Measurements from ENCODE around the gene RBP7. TPM values are rescaled to one million over a fixed set of nuclear protein-coding genes. Genes with fewer than 3 reads are reported as not detected.

RBP7 gene
- polyA plus RNA-seq, 1 of the 3 experiments (the other 2 are of a cell fraction): 2.5 TPM

DNA sequence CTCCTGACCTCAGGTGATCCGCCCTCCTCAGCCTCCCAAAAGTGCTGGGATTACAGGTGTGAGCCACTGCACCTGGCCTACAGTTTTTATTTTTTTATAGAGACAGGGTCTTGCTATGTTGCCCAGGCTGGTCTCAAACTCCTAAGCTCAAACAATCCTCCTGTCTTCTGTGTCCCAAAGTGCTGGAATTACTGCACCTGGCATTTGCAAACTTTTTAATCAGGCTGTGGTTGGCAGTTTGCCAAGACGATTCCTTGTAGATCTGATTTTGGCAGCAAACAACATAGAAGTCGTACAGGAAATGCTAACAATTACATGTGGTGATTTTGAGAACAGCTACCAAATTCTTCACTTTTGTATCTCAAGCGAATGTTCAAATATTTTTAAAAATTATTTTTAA is 10.1 kb downstream of the RBP7 start:
- Histone ChIP-seq H3K27ac (ENCODE audit: low read depth in 2 of 2, low read length in 1 of 2) (no peak overlapping the region), H3F3A (replicated peaks; ENCODE audit: insufficient read depth) (no peaks in the 10 kb centered on the region), H3K9ac (no peak overlapping the region), H3K79me2 (ENCODE audit: insufficient read depth) (no peaks in the 10 kb centered on the region), H3K27me3 (ENCODE audit: insufficient read depth) (no peaks in the 10 kb centered on the region), H3K4me1 (ENCODE audit: control insufficient read depth in 1 of 2, insufficient read depth in 2 of 2, low read depth in 1 of 2, low read length in 1 of 2) (no peaks in the 10 kb centered on the region), H3K4me3 (ENCODE audit: low read depth in 2 of 2, low read length in 1 of 2) (no peak overlapping the region), H2AFZ (ENCODE audit: low read depth) (no peak overlapping the region), H3K9me3 (no peaks in the 10 kb centered on the region), H3K9me2 (no peaks in the 10 kb centered on the region), H3K4me2 (no peak overlapping the region), H3K36me3 (replicated peaks in 1 of 2; ENCODE audit: control insufficient read depth in 1 of 2, insufficient read depth in 2 of 2, low read length in 1 of 2) (no peaks in the 10 kb centered on the region), H4K20me1 (ENCODE audit: insufficient read depth) (no peaks in the 10 kb centered on the region)
- no peak for DNase-seq
- 39% methylated on average over 4 of the region's 4 CpGs for WGBS (ENCODE audit: low lambda C conversion rate)
- ChIA-PET CTCF (interaction anchor here (1.4 kb wide), 1 partner anchor 56 kb away, joined by 5 read pairs; no protein-coding TSS in a partner anchor), POLR2A (no interaction called here)
- TF ChIP-seq SMC3 (IDR thresholded peaks at IDR 0.05; ENCODE audit: low read depth, low read length): no peak
- peak; percentile 41 for TF ChIP-seq NFIC (IDR thresholded peaks at IDR 0.05; ENCODE audit: borderline replicate concordance)
- TF ChIP-seq JUND (IDR thresholded peaks at IDR 0.05): no peak

DNA sequence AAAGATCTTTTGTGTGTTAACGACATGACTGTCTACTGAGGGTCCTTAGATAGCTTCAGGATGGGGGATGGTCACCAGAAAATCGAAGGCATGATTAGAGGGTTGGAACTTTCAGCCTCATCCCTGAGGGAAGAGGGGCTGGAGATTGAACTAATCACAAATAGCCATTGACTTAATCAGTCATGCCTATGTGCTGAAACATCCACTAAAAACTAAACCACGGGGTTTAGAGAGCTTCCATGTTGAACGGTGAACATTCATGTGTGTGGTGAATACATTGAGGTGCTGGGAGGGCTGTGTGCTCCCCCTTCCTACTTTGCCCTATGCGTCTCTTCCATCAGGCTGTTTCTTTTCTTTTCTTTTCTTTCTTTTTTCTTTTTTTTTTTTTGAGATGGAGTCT is 17.0 kb downstream of the RBP7 start:
- no peak overlapping the region for H3K4me2 ChIP-seq
- H2AFZ ChIP-seq (ENCODE audit: low read depth): no peak overlapping the region
- no peaks in the 10 kb centered on the region for H4K20me1 ChIP-seq (ENCODE audit: insufficient read depth)
- H3K4me1 ChIP-seq (ENCODE audit: control insufficient read depth in 1 of 2, insufficient read depth in 2 of 2, low read depth in 1 of 2, low read length in 1 of 2): peaks cover 0 to 5% of the 10 kb centered on the region in 2 experiments; a peak in 1 of 4 replicates
- no peaks in the 10 kb centered on the region for H3K36me3 ChIP-seq (replicated peaks in 1 of 2; ENCODE audit: control insufficient read depth in 1 of 2, insufficient read depth in 2 of 2, low read length in 1 of 2)
- H3K9me3 ChIP-seq: no peaks in the 10 kb centered on the region
- H3K4me3 ChIP-seq (ENCODE audit: low read depth in 2 of 2, low read length in 1 of 2): no peak overlapping the region
- no peaks in the 10 kb centered on the region for H3K27me3 ChIP-seq (ENCODE audit: insufficient read depth)
- ChIA-PET POLR2A (no interaction called here), CTCF (no interaction called here)
- H3K79me2 ChIP-seq (ENCODE audit: insufficient read depth): no peaks in the 10 kb centered on the region
- DNase-seq: no peak
- H3F3A ChIP-seq (replicated peaks; ENCODE audit: insufficient read depth): no peaks in the 10 kb centered on the region
- no peak overlapping the region for H3K9ac ChIP-seq
- H3K9me2 ChIP-seq: no peaks in the 10 kb centered on the region
- 71% methylated on average over 5 of the region's 5 CpGs for WGBS (ENCODE audit: low lambda C conversion rate)
- TF ChIP-seq, protein P1, sequence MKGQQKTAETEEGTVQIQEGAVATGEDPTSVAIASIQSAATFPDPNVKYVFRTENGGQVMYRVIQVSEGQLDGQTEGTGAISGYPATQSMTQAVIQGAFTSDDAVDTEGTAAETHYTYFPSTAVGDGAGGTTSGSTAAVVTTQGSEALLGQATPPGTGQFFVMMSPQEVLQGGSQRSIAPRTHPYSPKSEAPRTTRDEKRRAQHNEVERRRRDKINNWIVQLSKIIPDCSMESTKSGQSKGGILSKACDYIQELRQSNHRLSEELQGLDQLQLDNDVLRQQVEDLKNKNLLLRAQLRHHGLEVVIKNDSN (IDR thresholded peaks at IDR 0.05; ENCODE audit: borderline replicate concordance, low read depth): no peak
- TF ChIP-seq REST (IDR thresholded peaks at IDR 0.05; ENCODE audit: low read depth, low read length): no peak
- TF ChIP-seq EZH2phosphoT487 (IDR thresholded peaks at IDR 0.05; ENCODE audit: borderline replicate concordance, low read depth): no peak
- TF ChIP-seq GABPA (IDR thresholded peaks at IDR 0.05; ENCODE audit: low read depth): no peak
- TF ChIP-seq POLR2AphosphoS5 (IDR thresholded peaks at IDR 0.05; ENCODE audit: low read depth, low read length): no peak
- TF ChIP-seq MAX (IDR thresholded peaks at IDR 0.05; ENCODE audit: low read depth): no peak
- TF ChIP-seq FOSL2 (IDR thresholded peaks at IDR 0.05; ENCODE audit: borderline replicate concordance, low read depth): no peak
- TF ChIP-seq YY1 (IDR thresholded peaks at IDR 0.05; ENCODE audit: low read depth): no peak
- no peak for TF ChIP-seq RCOR1 (IDR thresholded peaks at IDR 0.05; ENCODE audit: low read length)
- TF ChIP-seq NFIC (IDR thresholded peaks at IDR 0.05; ENCODE audit: borderline replicate concordance): no peak
- TF ChIP-seq ELF1 (IDR thresholded peaks at IDR 0.05): no peak
- no peak for TF ChIP-seq FOXJ3 (CRISPR knock-in tag; IDR thresholded peaks at IDR 0.05)
- TF ChIP-seq, protein P2, sequence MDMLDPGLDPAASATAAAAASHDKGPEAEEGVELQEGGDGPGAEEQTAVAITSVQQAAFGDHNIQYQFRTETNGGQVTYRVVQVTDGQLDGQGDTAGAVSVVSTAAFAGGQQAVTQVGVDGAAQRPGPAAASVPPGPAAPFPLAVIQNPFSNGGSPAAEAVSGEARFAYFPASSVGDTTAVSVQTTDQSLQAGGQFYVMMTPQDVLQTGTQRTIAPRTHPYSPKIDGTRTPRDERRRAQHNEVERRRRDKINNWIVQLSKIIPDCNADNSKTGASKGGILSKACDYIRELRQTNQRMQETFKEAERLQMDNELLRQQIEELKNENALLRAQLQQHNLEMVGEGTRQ (IDR thresholded peaks at IDR 0.05; ENCODE audit: borderline replicate concordance, low read depth, low read length): no peak
- TF ChIP-seq JUND (IDR thresholded peaks at IDR 0.05): no peak
- no peak for TF ChIP-seq TCF12 (IDR thresholded peaks at IDR 0.05)
- no peak for TF ChIP-seq RXRA (IDR thresholded peaks at IDR 0.05; ENCODE audit: borderline replicate concordance, low read depth)
- TF ChIP-seq TAF1 (IDR thresholded peaks at IDR 0.05; ENCODE audit: borderline replicate concordance, low read depth, low read length): no peak
- H3K27ac ChIP-seq (ENCODE audit: low read depth in 2 of 2, low read length in 1 of 2): no peak overlapping the region
